ENCODE measurements around the gene CHST11.
"Not testable (repeated sequence)": the region's sequence is repeated elsewhere in the genome, so short reads cannot be mapped to it uniquely, and the experiment has no call there.

The CHST11 gene

GRCh38 chr12:104729091-104729490 is 272.3 kb downstream of the CHST11 start:
- no peak for DNase-seq

- DNase-seq = no peak
Measured at GRCh38 chr12:104729610-104730446, 273.1 kb downstream of the CHST11 start.

- DNase-seq = no peak
Measured at GRCh38 chr12:104730763-104731162, 274.0 kb downstream of the CHST11 start.

- DNase-seq = no peak
Measured at GRCh38 chr12:104733717-104734175, 277.0 kb downstream of the CHST11 start.

GRCh38 chr12:104734541-104735095 is 277.9 kb downstream of the CHST11 start:
- DNase-seq = no peak

GRCh38 chr12:104735801-104736200 is 279.1 kb downstream of the CHST11 start:
- no peak for DNase-seq

GRCh38 chr12:104736307-104736706 is 279.6 kb downstream of the CHST11 start:
- DNase-seq = no peak

GRCh38 chr12:104737113-104737512 is 280.4 kb downstream of the CHST11 start:
- no peak for DNase-seq

GRCh38 chr12:104737791-104738301 is 281.1 kb downstream of the CHST11 start:
- no peak for DNase-seq

GRCh38 chr12:104738331-104738730 is 281.6 kb downstream of the CHST11 start:
- DNase-seq = no peak

GRCh38 chr12:104738776-104739642 is 282.3 kb downstream of the CHST11 start:
- DNase-seq = no peak

- no peak for DNase-seq
Measured at GRCh38 chr12:104740668-104741067, 283.9 kb downstream of the CHST11 start.

- no peak for DNase-seq
Measured at GRCh38 chr12:104741077-104741476, 284.3 kb downstream of the CHST11 start.

GRCh38 chr12:104741497-104742367 is 285.0 kb downstream of the CHST11 start:
- no peak for DNase-seq

GRCh38 chr12:104742551-104743201 is 285.9 kb downstream of the CHST11 start:
- DNase-seq = no peak

- DNase-seq = no peak
Measured at GRCh38 chr12:104743202-104743580, 286.4 kb downstream of the CHST11 start.

GRCh38 chr12:104743753-104744548 is 287.2 kb downstream of the CHST11 start:
- not testable (repeated sequence) for DNase-seq

- DNase-seq = no peak
Measured at GRCh38 chr12:104746467-104747088, 289.8 kb downstream of the CHST11 start.

- no peak for DNase-seq
Measured at GRCh38 chr12:104747330-104747729, 290.6 kb downstream of the CHST11 start.

- no peak for DNase-seq
Measured at GRCh38 chr12:104747955-104748354, 291.2 kb downstream of the CHST11 start.
